HCT116 (cell line): ENCODE data around the gene PIM3. TPM values are rescaled to one million over a fixed set of nuclear protein-coding genes. Genes with fewer than 3 reads are reported as not detected.

Source experiments
- ATAC-seq: fragments of 200-7000 bp; cut with Tn5 transposase; 2 replicates; pipeline ENCODE4 v1.9.1; 2020; ENCODE audit warnings: mild to moderate bottlenecking, moderate library complexity
- BruUV-seq: library from RNA; stranded (reverse); fragments of 400-500 nt; replicated peaks from 2 replicates; lab custom pipeline; 2021; lab: Mats Ljungman, UMichigan
- CTCF ChIA-PET: fragments of 300-600 bp; sonication (Branson Sonifier 250); formaldehyde crosslinking; loops from one replicate; lab custom pipeline; 2021; ENCODE audit warnings: antibody characterized with exemption; lab: Charles Lee
- POLR2A ChIA-PET: fragments of 300-600, 350-600 bp; sonication (Branson Sonifier 250); formaldehyde crosslinking; loops from one replicate; lab custom pipeline; 2021; ENCODE audit warnings: antibody characterized with exemption; lab: Charles Lee
- RAD21 ChIA-PET, 2 experiments: fragments of 300-600 bp; sonication (Branson Sonifier 250); formaldehyde crosslinking; loops; one replicate each; lab custom pipeline; 2023; ENCODE audit warnings: low total read pairs in 2 of 2; ENCODE audit not compliant: uncharacterized antibody in 2 of 2, unreplicated experiment in 2 of 2, low non-redundant PET in 1 of 2; lab: Charles Lee
- DNase-seq: peaks from one replicate; pipeline ENCODE4 v3.0.0-alpha.2; 2010; ENCODE audit warnings: low read depth, low spot score
- H2AFZ ChIP-seq: fragments of 200-600 bp; shearing (Covaris generic), sonication (generic); 2 replicates; pipeline ENCODE4 v1.6.1; 2017; ENCODE audit warnings: low read depth, mixed run types, mixed read lengths, antibody characterized with exemption, low read length; ENCODE audit not compliant: poor library complexity, severe bottlenecking
- H3K27ac ChIP-seq: 2 replicates; pipeline ENCODE4 v1.5.1; 2012; ENCODE audit warnings: low read depth, low read length
- H3K27me3 ChIP-seq: fragments of 200-600 bp; sonication (generic); 2 replicates; pipeline ENCODE4 v1.6.1; 2016; ENCODE audit warnings: mixed run types, low read length, mixed read lengths; ENCODE audit not compliant: insufficient read depth
- H3K36me3 ChIP-seq, 2 experiments: fragments of 200-500 bp in 1 of 2; fragments of 200-600 bp in 1 of 2; sonication (Bioruptor generic) in 1 of 2; sonication (generic) in 1 of 2; 2 replicates each; pipeline versions ENCODE4 v1.5.1 to v1.6.1; 2014 to 2016; ENCODE audit warnings: low read length in 2 of 2, inconsistent platforms in 1 of 2, mixed read lengths in 1 of 2, mixed run types in 1 of 2; ENCODE audit not compliant: insufficient read depth in 2 of 2, control insufficient read depth in 1 of 2
- H3K4me1 ChIP-seq, 2 experiments: fragments of 200-600 bp in 1 of 2; sonication (generic) in 1 of 2; 2 replicates each; pipeline versions ENCODE4 v1.5.1 to v1.6.1; 2012 to 2017; ENCODE audit warnings: low read length in 2 of 2, inconsistent platforms in 1 of 2, mild to moderate bottlenecking in 1 of 2, mixed read lengths in 1 of 2, mixed run types in 1 of 2, moderate library complexity in 1 of 2; ENCODE audit not compliant: insufficient read depth in 2 of 2, control insufficient read depth in 1 of 2
- H3K4me2 ChIP-seq: fragments of 200-600 bp; sonication (generic); 2 replicates; pipeline ENCODE4 v1.6.1; 2017; ENCODE audit warnings: mixed run types, low read length, mixed read lengths
- H3K4me3 ChIP-seq, 2 experiments: fragments of 200-600 bp in 1 of 2; sonication (generic) in 1 of 2; replicated peaks in 1 of 2; 2 replicates each; pipeline ENCODE4 v1.5.1; 2011 to 2016; ENCODE audit warnings: low read length in 2 of 2, control low read depth in 1 of 2, low read depth in 1 of 2, mild to moderate bottlenecking in 1 of 2, mixed read lengths in 1 of 2, mixed run types in 1 of 2
- H3K79me2 ChIP-seq: fragments of 200-600 bp; sonication (generic); 2 replicates; pipeline ENCODE4 v1.6.1; 2017; ENCODE audit warnings: mild to moderate bottlenecking, mixed run types, low read length, moderate library complexity, mixed read lengths; ENCODE audit not compliant: insufficient read depth
- H3K9ac ChIP-seq: fragments of 200-600 bp; sonication (generic); 2 replicates; pipeline ENCODE4 v1.6.1; 2016; ENCODE audit warnings: low read length, mixed read lengths
- H3K9me2 ChIP-seq: fragments of 200-600 bp; sonication (generic), shearing (Covaris generic); 2 replicates; pipeline ENCODE4 v1.6.1; 2017; ENCODE audit warnings: mixed run types, mild to moderate bottlenecking, moderate library complexity; ENCODE audit not compliant: insufficient read depth
- H3K9me3 ChIP-seq, 2 experiments: fragments of 200-500 bp in 1 of 2; fragments of 200-600 bp in 1 of 2; sonication (Bioruptor generic) in 1 of 2; sonication (generic) in 1 of 2; 2 replicates each; pipeline ENCODE4 v1.6.1; 2014 to 2017; ENCODE audit warnings: low read length in 2 of 2, mixed read lengths in 2 of 2, inconsistent platforms in 1 of 2, low read depth in 1 of 2, mild to moderate bottlenecking in 1 of 2, mixed run types in 1 of 2, moderate library complexity in 1 of 2; ENCODE audit not compliant: control insufficient read depth in 1 of 2, insufficient read depth in 1 of 2
- H4K20me1 ChIP-seq: fragments of 200-600 bp; sonication (generic), shearing (Covaris generic); 2 replicates; pipeline ENCODE4 v1.6.1; 2017; ENCODE audit warnings: mixed run types, mild to moderate bottlenecking, moderate library complexity; ENCODE audit not compliant: insufficient read depth
- CBX3 ChIP-seq: IDR thresholded peaks from 2 replicates; pipeline ENCODE4 v1.6.1; 2012; ENCODE audit warnings: low read depth
- ELF1 ChIP-seq: IDR thresholded peaks from 2 replicates; pipeline ENCODE4 v1.6.1; 2012; ENCODE audit warnings: low read depth, borderline replicate concordance
- EZH2 ChIP-seq: fragments of 200-600 bp; sonication (generic); IDR thresholded peaks from 2 replicates; pipeline ENCODE4 v1.6.1; 2017; ENCODE audit warnings: antibody characterized with exemption, mixed run types
- EZH2phosphoT487 ChIP-seq: fragments of 200-600 bp; IDR thresholded peaks from 2 replicates; pipeline ENCODE4 v1.6.1; 2018; ENCODE audit warnings: antibody characterized with exemption, borderline replicate concordance
- FOSL1 ChIP-seq: IDR thresholded peaks from 2 replicates; pipeline ENCODE4 v1.6.1; 2012; ENCODE audit warnings: low read depth
- JUND ChIP-seq: IDR thresholded peaks from 2 replicates; pipeline ENCODE4 v1.6.1; 2012
- POLR2A ChIP-seq: IDR thresholded peaks from 2 replicates; pipeline ENCODE4 v1.7.0; 2011; ENCODE audit warnings: borderline replicate concordance; ENCODE audit not compliant: insufficient read depth, insufficient read length; ENCODE audit errors: extremely low read depth
- POLR2AphosphoS5 ChIP-seq: IDR thresholded peaks from 2 replicates; pipeline ENCODE4 v1.6.1; 2011; ENCODE audit warnings: mild to moderate bottlenecking, low read depth, low read length, moderate library complexity
- SIN3A ChIP-seq: IDR thresholded peaks from 2 replicates; pipeline ENCODE4 v1.6.1; 2012; ENCODE audit warnings: low read depth
- SP1 ChIP-seq: IDR thresholded peaks from 2 replicates; pipeline ENCODE4 v1.6.1; 2012; ENCODE audit warnings: low read depth
- SRF ChIP-seq: IDR thresholded peaks from 2 replicates; pipeline ENCODE4 v1.6.1; 2012; ENCODE audit warnings: low read depth
- TCF7L2 ChIP-seq: IDR thresholded peaks from 2 replicates; pipeline ENCODE4 v1.7.0; 2011; ENCODE audit warnings: borderline replicate concordance, inconsistent platforms; ENCODE audit not compliant: insufficient read depth, insufficient read length; ENCODE audit errors: extremely low read depth
- YY1 ChIP-seq: IDR thresholded peaks from 2 replicates; pipeline ENCODE4 v1.6.1; 2011; ENCODE audit warnings: low read length, low read depth, moderate library complexity, mild to moderate bottlenecking; ENCODE audit not compliant: insufficient replicate concordance; ENCODE audit errors: extremely low read depth
- ZFX ChIP-seq: fragments of 450-650 bp; IDR thresholded peaks from 2 replicates; pipeline ENCODE4 v1.6.1; 2017
- intact Hi-C: fragments of 100-400 bp; cut with micrococcal nuclease; formaldehyde crosslinking; loops from 2 replicates; pipeline ENCODE4 v1.10.0; 2022
- total RNA-seq: library from RNA; stranded (reverse); gene quantifications from one replicate; pipeline ENCODE4 v1.2.1, GENCODE V29; 2021; ENCODE audit not compliant: unreplicated experiment
- TF ChIP-seq, protein P1 (sequence below): IDR thresholded peaks from 2 replicates; pipeline ENCODE4 v1.6.1; 2012
- TF ChIP-seq, protein P2 (sequence below): IDR thresholded peaks from 2 replicates; pipeline ENCODE4 v1.6.1; 2012
- TF ChIP-seq, protein P3 (sequence below): IDR thresholded peaks from 2 replicates; pipeline ENCODE4 v1.6.1; 2012; ENCODE audit warnings: low read depth

Gene PIM3
- total RNA-seq, 1 experiment from 2014 or later = 116 TPM

DNA sequence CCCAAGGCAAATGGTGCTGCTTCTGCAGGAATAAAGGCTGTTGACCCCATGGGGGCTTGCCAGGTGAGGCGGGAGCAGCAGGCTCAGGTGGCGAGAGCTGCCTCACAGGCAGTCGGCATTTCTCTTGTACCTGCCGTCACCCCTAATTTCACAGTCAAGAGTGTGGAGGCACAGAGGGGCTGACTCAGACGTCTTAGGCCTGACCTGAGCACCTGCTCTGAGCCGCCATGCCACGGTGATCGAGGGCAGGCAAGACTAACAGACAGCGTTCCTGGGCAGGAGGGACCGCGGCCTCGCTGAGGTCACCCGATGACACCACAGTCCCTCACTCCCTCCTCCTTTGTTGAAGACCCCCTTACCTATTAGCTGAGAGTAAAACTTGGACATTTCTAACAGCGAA, 47.5 kb upstream of the PIM3 start (continued):
- TF ChIP-seq ELF1 (no peak), POLR2A (no peak), POLR2AphosphoS5 (no peak), SIN3A (no peak), EZH2 (no peak)
- TF ChIP-seq, protein P1, sequence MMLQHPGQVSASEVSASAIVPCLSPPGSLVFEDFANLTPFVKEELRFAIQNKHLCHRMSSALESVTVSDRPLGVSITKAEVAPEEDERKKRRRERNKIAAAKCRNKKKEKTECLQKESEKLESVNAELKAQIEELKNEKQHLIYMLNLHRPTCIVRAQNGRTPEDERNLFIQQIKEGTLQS = no peak
- TF ChIP-seq, protein P2, sequence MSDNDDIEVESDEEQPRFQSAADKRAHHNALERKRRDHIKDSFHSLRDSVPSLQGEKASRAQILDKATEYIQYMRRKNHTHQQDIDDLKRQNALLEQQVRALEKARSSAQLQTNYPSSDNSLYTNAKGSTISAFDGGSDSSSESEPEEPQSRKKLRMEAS = no peak

DNA sequence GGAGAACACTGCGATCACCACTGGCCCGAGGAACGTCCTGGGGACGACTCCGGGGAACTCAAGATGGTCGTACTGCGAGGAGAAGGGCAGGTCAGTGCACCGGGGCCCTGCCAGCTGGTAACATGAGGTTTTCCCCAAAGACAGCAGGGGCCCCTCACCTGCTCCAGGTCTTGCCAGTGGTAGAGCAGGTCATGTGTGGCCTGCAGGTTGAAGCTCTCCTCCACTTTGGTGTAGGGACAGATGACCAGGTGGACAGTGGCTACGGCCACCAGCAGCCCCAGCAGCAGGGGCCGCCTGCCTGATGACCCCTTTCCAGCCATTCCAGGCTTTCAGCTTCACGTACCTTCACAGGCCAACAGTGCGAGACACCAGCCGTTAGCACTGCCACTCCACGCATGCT, 47.1 kb upstream of the PIM3 start:
- H3K27ac ChIP-seq = no peak overlapping the region
- no peaks in the 10 kb centered on the region for H3K9me2 ChIP-seq
- H3K79me2 ChIP-seq = peaks cover 14% of the 10 kb centered on the region; the same call in 1 of the 2 replicates
- peaks cover 4 to 7% of the 10 kb centered on the region in 2 experiments; a peak in 1 of 4 replicates for H3K4me1 ChIP-seq
- no peak overlapping the region for H3K9ac ChIP-seq
- ChIA-PET RAD21 (no interaction called here), POLR2A (no interaction called here), CTCF (no interaction called here)
- DNase-seq = no peak
- no TSS peak for BruUV-seq
- intact Hi-C loops = no loop called here
- no peaks in the 10 kb centered on the region for H3K27me3 ChIP-seq
- H3K36me3 ChIP-seq = no peaks in the 10 kb centered on the region
- TF ChIP-seq, protein P2 = no peak
- TF ChIP-seq POLR2AphosphoS5 (no peak), SIN3A (no peak), YY1 (no peak), JUND (no peak), TCF7L2 (no peak), CBX3 (no peak), ZFX (no peak), EZH2 (no peak), EZH2phosphoT487 (no peak), SRF (no peak), ELF1 (no peak), FOSL1 (no peak), SP1 (no peak)
- TF ChIP-seq, protein P3, sequence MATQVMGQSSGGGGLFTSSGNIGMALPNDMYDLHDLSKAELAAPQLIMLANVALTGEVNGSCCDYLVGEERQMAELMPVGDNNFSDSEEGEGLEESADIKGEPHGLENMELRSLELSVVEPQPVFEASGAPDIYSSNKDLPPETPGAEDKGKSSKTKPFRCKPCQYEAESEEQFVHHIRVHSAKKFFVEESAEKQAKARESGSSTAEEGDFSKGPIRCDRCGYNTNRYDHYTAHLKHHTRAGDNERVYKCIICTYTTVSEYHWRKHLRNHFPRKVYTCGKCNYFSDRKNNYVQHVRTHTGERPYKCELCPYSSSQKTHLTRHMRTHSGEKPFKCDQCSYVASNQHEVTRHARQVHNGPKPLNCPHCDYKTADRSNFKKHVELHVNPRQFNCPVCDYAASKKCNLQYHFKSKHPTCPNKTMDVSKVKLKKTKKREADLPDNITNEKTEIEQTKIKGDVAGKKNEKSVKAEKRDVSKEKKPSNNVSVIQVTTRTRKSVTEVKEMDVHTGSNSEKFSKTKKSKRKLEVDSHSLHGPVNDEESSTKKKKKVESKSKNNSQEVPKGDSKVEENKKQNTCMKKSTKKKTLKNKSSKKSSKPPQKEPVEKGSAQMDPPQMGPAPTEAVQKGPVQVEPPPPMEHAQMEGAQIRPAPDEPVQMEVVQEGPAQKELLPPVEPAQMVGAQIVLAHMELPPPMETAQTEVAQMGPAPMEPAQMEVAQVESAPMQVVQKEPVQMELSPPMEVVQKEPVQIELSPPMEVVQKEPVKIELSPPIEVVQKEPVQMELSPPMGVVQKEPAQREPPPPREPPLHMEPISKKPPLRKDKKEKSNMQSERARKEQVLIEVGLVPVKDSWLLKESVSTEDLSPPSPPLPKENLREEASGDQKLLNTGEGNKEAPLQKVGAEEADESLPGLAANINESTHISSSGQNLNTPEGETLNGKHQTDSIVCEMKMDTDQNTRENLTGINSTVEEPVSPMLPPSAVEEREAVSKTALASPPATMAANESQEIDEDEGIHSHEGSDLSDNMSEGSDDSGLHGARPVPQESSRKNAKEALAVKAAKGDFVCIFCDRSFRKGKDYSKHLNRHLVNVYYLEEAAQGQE = no peak
- H2AFZ ChIP-seq = no peak overlapping the region
- H3K4me3 ChIP-seq = no peak overlapping the region
- no peak for ATAC-seq
- H3K4me2 ChIP-seq = no peak overlapping the region
- H4K20me1 ChIP-seq = no peaks in the 10 kb centered on the region
- H3K9me3 ChIP-seq = no peaks in the 10 kb centered on the region
